K562 (cell line): Measurements from ENCODE around the gene GPR3. TPM values are rescaled to one million over a fixed set of nuclear protein-coding genes. Genes with fewer than 3 reads are reported as not detected.
A peak's percentile ranks its signal among the peaks of the same experiment; 100 is the strongest.

Experiments
- CHD1 ChIP-seq: fragments of 200-600 bp; sonication (generic); IDR thresholded peaks from one replicate; pipeline ENCODE4 v1.6.1; 2012; ENCODE audit warnings: mild to moderate bottlenecking, moderate library complexity, low read length, inconsistent platforms
- MCM5 ChIP-seq: fragments of 450-650 bp; IDR thresholded peaks from 2 replicates; pipeline ENCODE4 v1.6.1; 2016; ENCODE audit warnings: low read depth
- MYC ChIP-seq, 2 experiments: fragments of 250-450 bp in 1 of 2; sonication (Bioruptor Pico) in 1 of 2; IDR thresholded peaks; 2 replicates each; pipeline versions ENCODE4 v1.5.1 to v1.6.1; 2012 to 2021; ENCODE audit warnings: low read depth in 2 of 2, borderline replicate concordance in 1 of 2, improper control_type of control experiment in 1 of 2, low read length in 1 of 2, mild to moderate bottlenecking in 1 of 2, moderate library complexity in 1 of 2
- NBN ChIP-seq: fragments of 450-650 bp; IDR thresholded peaks from 2 replicates; pipeline ENCODE4 v1.6.1; 2016; ENCODE audit warnings: low read depth, mild to moderate bottlenecking
- NELFE ChIP-seq: IDR thresholded peaks from 2 replicates; pipeline ENCODE4 v1.6.1; 2011; ENCODE audit warnings: mild to moderate bottlenecking; ENCODE audit not compliant: insufficient read depth, insufficient read length
- NFYB ChIP-seq: IDR thresholded peaks from 2 replicates; pipeline ENCODE4 v1.6.1; 2011; ENCODE audit warnings: mild to moderate bottlenecking, moderate library complexity; ENCODE audit not compliant: insufficient read length; ENCODE audit errors: extremely low read depth
- PHB ChIP-seq: fragments of 250-450 bp; sonication (Bioruptor Pico); IDR thresholded peaks from 2 replicates; pipeline ENCODE4 v1.5.0; 2021
- PTTG1 ChIP-seq: fragments of 450-650 bp; IDR thresholded peaks from 2 replicates; pipeline ENCODE4 v1.6.1; 2016; ENCODE audit warnings: low read depth, mild to moderate bottlenecking, missing genetic modification characterization, missing compliant biosample characterization
- SAFB ChIP-seq: fragments of 200-400 bp; formaldehyde crosslinking; IDR thresholded peaks from 2 replicates; pipeline ENCODE4 v1.6.1; 2017; ENCODE audit warnings: low read depth, low read length, borderline replicate concordance
- TBP ChIP-seq: optimal IDR thresholded peaks from 2 replicates; pipeline ENCODE3; 2011; ENCODE audit warnings: low read depth, low read length, improper control_type of control experiment
- XRCC4 ChIP-seq: IDR thresholded peaks from one replicate; pipeline ENCODE4 v1.6.1; 2011; ENCODE audit not compliant: insufficient read depth, insufficient read length; ENCODE audit errors: extremely low read depth
- ZNF274 ChIP-seq: IDR thresholded peaks from 2 replicates; pipeline ENCODE4 v1.6.1; 2011; ENCODE audit warnings: low read depth, mild to moderate bottlenecking, low read length, moderate library complexity, borderline replicate concordance
- polyA plus RNA-seq, 8 experiments: library from polyadenylated mRNA; depleted of rRNA in 4 of 8; stranded (reverse) in 5 of 8; unstranded in 3 of 8; fragments of >200 nt; fragmentation: Nextera tagmentation in 2 of 8; fragmentation: Illumina TruSeq in 1 of 8; extraction: Ambion mirVana in 2 of 8; extraction: Trizol in 1 of 8; gene quantifications; 2 replicates each; pipeline versions ENCODE4 v1.2.1 to v1.2.3, GENCODE V29; 2011 to 2014; ENCODE audit warnings: inconsistent platforms in 1 of 8, missing spikeins in 1 of 8
- total RNA-seq, 7 experiments: library from RNA; depleted of rRNA in 6 of 7; stranded (reverse); fragments of >200 nt in 6 of 7; fragmentation: Illumina TruSeq in 2 of 7; extraction: Trizol in 2 of 7; gene quantifications; 2 replicates each; pipeline versions ENCODE4 v1.2.1 to v1.2.3, GENCODE V29; 2011 to 2021; ENCODE audit warnings: low replicate concordance in 1 of 7
- TF ChIP-seq, protein P1 (sequence below), 3 experiments: IDR thresholded peaks in 2 of 3; conservative IDR thresholded peaks in 1 of 3; 2 replicates each; pipeline ENCODE4 v1.5.1; 2011 to 2012; ENCODE audit warnings: low read length in 3 of 3, mild to moderate bottlenecking in 3 of 3, control low read depth in 2 of 3, improper control_type of control experiment in 1 of 3, inconsistent platforms in 1 of 3, low read depth in 1 of 3, mixed read lengths in 1 of 3, moderate library complexity in 1 of 3; ENCODE audit not compliant: insufficient read depth in 2 of 3
- TF ChIP-seq, protein P2 (sequence below): sonication (generic); formaldehyde crosslinking; IDR thresholded peaks from 2 replicates; pipeline ENCODE4 v1.8.1; 2023; ENCODE audit warnings: mild to moderate bottlenecking, missing genetic modification reagents
- TF ChIP-seq, protein P3 (sequence below): sonication (generic); formaldehyde crosslinking; IDR thresholded peaks from 2 replicates; pipeline ENCODE4 v1.8.1; 2022; ENCODE audit warnings: missing genetic modification reagents

GPR3 gene
- total and polyA plus RNA-seq, 9 of the 15 experiments (the other 6 are each of a cell fraction or from before 2014, with no cell fraction given), result 0.24 to 11.5 (median 3.7) TPM

DNA sequence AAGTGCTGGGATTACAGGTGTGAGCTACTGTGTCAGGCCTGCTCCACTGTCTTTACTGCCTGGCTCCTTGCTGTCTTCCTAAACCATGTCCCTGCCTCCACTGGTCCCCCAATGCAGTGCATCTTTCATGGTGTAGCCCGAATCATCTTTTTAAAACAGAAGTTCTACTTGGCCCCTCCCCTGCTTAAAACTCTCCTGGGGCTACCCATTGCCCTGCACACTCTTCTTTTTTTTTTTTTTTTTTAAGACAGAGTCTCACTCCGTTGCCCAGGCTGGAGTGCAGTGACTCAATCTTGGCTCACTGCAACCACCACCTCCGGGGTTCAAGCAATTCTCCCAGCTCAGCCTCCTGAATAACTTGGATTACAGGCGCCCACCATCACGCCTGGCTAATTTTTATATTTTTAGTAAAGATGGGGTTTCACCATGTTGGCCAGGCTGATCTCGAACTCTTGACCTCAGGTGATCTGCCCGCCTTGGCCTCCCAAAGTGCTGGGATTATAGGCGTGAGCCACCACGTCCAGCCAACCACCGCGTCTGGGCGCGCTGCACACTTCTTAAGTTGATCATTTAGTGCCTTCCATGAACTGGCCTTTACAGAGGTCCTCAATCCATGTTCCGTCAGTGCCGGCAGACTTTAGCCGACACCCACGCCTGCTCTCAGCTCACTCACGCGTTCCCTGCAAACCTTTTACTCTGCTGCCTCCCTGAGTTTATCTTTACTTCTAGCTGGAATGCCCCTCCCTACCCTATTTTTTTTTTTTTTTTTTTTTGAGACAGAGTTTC lies 20.2 kb upstream of the GPR3 start (continued):
- TF ChIP-seq, protein P1, sequence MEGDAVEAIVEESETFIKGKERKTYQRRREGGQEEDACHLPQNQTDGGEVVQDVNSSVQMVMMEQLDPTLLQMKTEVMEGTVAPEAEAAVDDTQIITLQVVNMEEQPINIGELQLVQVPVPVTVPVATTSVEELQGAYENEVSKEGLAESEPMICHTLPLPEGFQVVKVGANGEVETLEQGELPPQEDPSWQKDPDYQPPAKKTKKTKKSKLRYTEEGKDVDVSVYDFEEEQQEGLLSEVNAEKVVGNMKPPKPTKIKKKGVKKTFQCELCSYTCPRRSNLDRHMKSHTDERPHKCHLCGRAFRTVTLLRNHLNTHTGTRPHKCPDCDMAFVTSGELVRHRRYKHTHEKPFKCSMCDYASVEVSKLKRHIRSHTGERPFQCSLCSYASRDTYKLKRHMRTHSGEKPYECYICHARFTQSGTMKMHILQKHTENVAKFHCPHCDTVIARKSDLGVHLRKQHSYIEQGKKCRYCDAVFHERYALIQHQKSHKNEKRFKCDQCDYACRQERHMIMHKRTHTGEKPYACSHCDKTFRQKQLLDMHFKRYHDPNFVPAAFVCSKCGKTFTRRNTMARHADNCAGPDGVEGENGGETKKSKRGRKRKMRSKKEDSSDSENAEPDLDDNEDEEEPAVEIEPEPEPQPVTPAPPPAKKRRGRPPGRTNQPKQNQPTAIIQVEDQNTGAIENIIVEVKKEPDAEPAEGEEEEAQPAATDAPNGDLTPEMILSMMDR (IDR thresholded peaks at IDR 0.05 in 2 of 3, conservative IDR thresholded peaks at IDR 0.05 in 1 of 3; ENCODE audit: insufficient read depth in 2 of 3, low read depth in 1 of 3, low read length in 3 of 3), result peak in 2 of 3 experiments; percentile 42 to 71; a peak in 4 of 6 replicates
- TF ChIP-seq MYC (IDR thresholded peaks at IDR 0.05; ENCODE audit: low read depth, low read length) (peak; percentile 50; the same call in 1 of the 2 replicates), MYC (CRISPR knock-in tag; IDR thresholded peaks at IDR 0.05; ENCODE audit: borderline replicate concordance, low read depth) (no peak), NBN (0 out of 2 replicates have a peak, but pooled peaks have one; percentile 23), PHB (CRISPR knock-in tag) (no peak), CHD1 (no peak), XRCC4 (no peak), ZNF274 (no peak), PTTG1 (no peak), MCM5 (no peak), NFYB (no peak), TBP (no peak), SAFB (no peak), NELFE (no peak)
- TF ChIP-seq, protein P2, sequence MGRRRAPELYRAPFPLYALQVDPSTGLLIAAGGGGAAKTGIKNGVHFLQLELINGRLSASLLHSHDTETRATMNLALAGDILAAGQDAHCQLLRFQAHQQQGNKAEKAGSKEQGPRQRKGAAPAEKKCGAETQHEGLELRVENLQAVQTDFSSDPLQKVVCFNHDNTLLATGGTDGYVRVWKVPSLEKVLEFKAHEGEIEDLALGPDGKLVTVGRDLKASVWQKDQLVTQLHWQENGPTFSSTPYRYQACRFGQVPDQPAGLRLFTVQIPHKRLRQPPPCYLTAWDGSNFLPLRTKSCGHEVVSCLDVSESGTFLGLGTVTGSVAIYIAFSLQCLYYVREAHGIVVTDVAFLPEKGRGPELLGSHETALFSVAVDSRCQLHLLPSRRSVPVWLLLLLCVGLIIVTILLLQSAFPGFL, result no peak
- TF ChIP-seq, protein P3, sequence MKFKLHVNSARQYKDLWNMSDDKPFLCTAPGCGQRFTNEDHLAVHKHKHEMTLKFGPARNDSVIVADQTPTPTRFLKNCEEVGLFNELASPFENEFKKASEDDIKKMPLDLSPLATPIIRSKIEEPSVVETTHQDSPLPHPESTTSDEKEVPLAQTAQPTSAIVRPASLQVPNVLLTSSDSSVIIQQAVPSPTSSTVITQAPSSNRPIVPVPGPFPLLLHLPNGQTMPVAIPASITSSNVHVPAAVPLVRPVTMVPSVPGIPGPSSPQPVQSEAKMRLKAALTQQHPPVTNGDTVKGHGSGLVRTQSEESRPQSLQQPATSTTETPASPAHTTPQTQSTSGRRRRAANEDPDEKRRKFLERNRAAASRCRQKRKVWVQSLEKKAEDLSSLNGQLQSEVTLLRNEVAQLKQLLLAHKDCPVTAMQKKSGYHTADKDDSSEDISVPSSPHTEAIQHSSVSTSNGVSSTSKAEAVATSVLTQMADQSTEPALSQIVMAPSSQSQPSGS, result no peak
